GM12892 (cell line): ENCODE data around the gene FBXO48.
A peak's percentile ranks its signal among the peaks of the same experiment; 100 is the strongest.
"Not testable (repeated sequence)": the region's sequence is repeated elsewhere in the genome, so short reads cannot be mapped to it uniquely, and the experiment has no call there.

Experiments used
- DNase-seq: peaks from one replicate; pipeline ENCODE4 v3.0.0; 2011; ENCODE audit not compliant: insufficient read length
- FAIRE-seq: peaks from 2 replicates; lab custom pipeline; 2011; peaks lifted over from hg19 to GRCh38; lab: Jason Lieb, UNC
- POLR2A ChIP-seq: IDR thresholded peaks from 2 replicates; pipeline ENCODE4 v1.6.1; 2011; ENCODE audit warnings: low read depth, low read length, control low read depth
- POLR2AphosphoS5 ChIP-seq: IDR thresholded peaks from 2 replicates; pipeline ENCODE4 v1.6.1; 2011; ENCODE audit warnings: low read depth, low read length, control low read depth
- TAF1 ChIP-seq: IDR thresholded peaks from 2 replicates; pipeline ENCODE4 v1.6.1; 2011; ENCODE audit warnings: low read depth, mild to moderate bottlenecking, control low read depth, low read length, borderline replicate concordance

FBXO48 gene

GRCh38 chr2:68489282-68489681, 22.2 kb upstream of the FBXO48 start:
- TF ChIP-seq POLR2AphosphoS5 (no peak), TAF1 (no peak), POLR2A (no peak)
- DNase-seq: no peak
- no peak for FAIRE-seq

- DNase-seq: not testable (repeated sequence)
- FAIRE-seq: peak; percentile 81
These were observed 21.5 kb upstream of the FBXO48 start for GRCh38 chr2:68488605-68489004.

GRCh38 chr2:68487773-68488355, 20.8 kb upstream of the FBXO48 start:
- no peak for DNase-seq

GRCh38 chr2:68483011-68483410, 15.9 kb upstream of the FBXO48 start:
- no peak for FAIRE-seq
- DNase-seq: no peak
- TF ChIP-seq POLR2A: no peak
- no peak for TF ChIP-seq POLR2AphosphoS5
- TF ChIP-seq TAF1: no peak

More at GRCh38 chr2:68487773-68488355, 20.8 kb upstream of the FBXO48 start:
- TF ChIP-seq POLR2A (no peak), TAF1 (no peak), POLR2AphosphoS5 (no peak)
- no peak for FAIRE-seq

GRCh38 chr2:68482296-68482820, 15.3 kb upstream of the FBXO48 start:
- FAIRE-seq: no peak
- TF ChIP-seq TAF1: no peak
- no peak for TF ChIP-seq POLR2A
- no peak for TF ChIP-seq POLR2AphosphoS5
- DNase-seq: no peak

- TF ChIP-seq TAF1 (no peak), POLR2A (no peak), POLR2AphosphoS5 (no peak)
- FAIRE-seq (no peak), DNase-seq (no peak)
These were observed 11.6 kb upstream of the FBXO48 start for GRCh38 chr2:68478688-68479087.

- FAIRE-seq: no peak
- TF ChIP-seq POLR2A (no peak), POLR2AphosphoS5 (no peak), TAF1 (no peak)
These were observed 9.4 kb upstream of the FBXO48 start for GRCh38 chr2:68476454-68476853.

GRCh38 chr2:68475576-68475975, 8.5 kb upstream of the FBXO48 start:
- DNase-seq: no peak
- no peak for FAIRE-seq
- TF ChIP-seq POLR2AphosphoS5 (no peak), POLR2A (no peak), TAF1 (no peak)

More at GRCh38 chr2:68476454-68476853, 9.4 kb upstream of the FBXO48 start:
- DNase-seq: no peak

GRCh38 chr2:68475110-68475509, 8.0 kb upstream of the FBXO48 start:
- TF ChIP-seq POLR2A (no peak), POLR2AphosphoS5 (no peak), TAF1 (no peak)
- FAIRE-seq (no peak), DNase-seq (no peak)

- TF ChIP-seq TAF1: no peak
- no peak for TF ChIP-seq POLR2AphosphoS5
- no peak for TF ChIP-seq POLR2A
- no peak for DNase-seq
- FAIRE-seq: no peak
These were observed 5.8 kb upstream of the FBXO48 start for GRCh38 chr2:68472796-68473414.

GRCh38 chr2:68471385-68471784, 4.3 kb upstream of the FBXO48 start:
- DNase-seq: no peak
- TF ChIP-seq TAF1 (no peak), POLR2A (no peak), POLR2AphosphoS5 (no peak)
- no peak for FAIRE-seq

- FAIRE-seq: no peak
- no peak for DNase-seq
- no peak for TF ChIP-seq POLR2A
- no peak for TF ChIP-seq TAF1
- TF ChIP-seq POLR2AphosphoS5: no peak
These were observed 2.8 kb upstream of the FBXO48 start for GRCh38 chr2:68469935-68470334.
